Lower lobe of right lung (tissue), 2 donors: ENCODE results near the gene TMCC2. TPM values are rescaled to one million over a fixed set of nuclear protein-coding genes. Genes with fewer than 3 reads are reported as not detected.

Experiments used
- ATAC-seq, 2 donors: fragments of 200-7000 bp; cut with Tn5 transposase; one replicate each; pipeline ENCODE4 v1.9.1; 2020 to 2022; ENCODE audit warnings: mild to moderate bottlenecking in 2 of 2, moderate library complexity in 2 of 2
- DNase-seq: peaks from one replicate; pipeline ENCODE4 v3.0.0-alpha.2; 2020
- H3K27ac ChIP-seq: fragments of 200-600 bp; one replicate; pipeline ENCODE4 v1.8.0; 2022
- H3K27me3 ChIP-seq: fragments of 200-600 bp; one replicate; pipeline ENCODE4 v1.8.0; 2022; ENCODE audit warnings: low read depth
- H3K36me3 ChIP-seq: fragments of 200-600 bp; one replicate; pipeline ENCODE4 v1.8.0; 2022; ENCODE audit warnings: mild to moderate bottlenecking
- H3K4me1 ChIP-seq: fragments of 200-600 bp; one replicate; pipeline ENCODE4 v1.8.0; 2022
- H3K4me3 ChIP-seq: fragments of 200-600 bp; one replicate; pipeline ENCODE4 v1.8.0; 2022; ENCODE audit warnings: mild to moderate bottlenecking
- H3K9me3 ChIP-seq: fragments of 200-600 bp; one replicate; pipeline ENCODE4 v1.8.0; 2022
- CTCF ChIP-seq: fragments of 200-600 bp; IDR thresholded peaks from one replicate; pipeline ENCODE4 v1.8.0; 2022; ENCODE audit warnings: antibody characterized with exemption, mild to moderate bottlenecking
- intact Hi-C: fragments of 100-400 bp; cut with DNase I; formaldehyde crosslinking; loops from one replicate; pipeline ENCODE4 v1.11.0; 2022
- total RNA-seq: library from RNA; stranded (reverse); fragmentation: NEBNext Ultra II Directional; extraction: Animal tissue kit (Norgen Biotek cat#: 25700); gene quantifications from one replicate; pipeline ENCODE4 v1.2.1, GENCODE V29; 2021
- donor health status: DM: no; HTN: yes; CAD: no; lungs with severe emphysema.

Gene TMCC2
- total RNA-seq, 1 donor from 2014 or later = 3.0 TPM

GRCh38 chr1:205258719-205259118 is 31.0 kb downstream of the TMCC2 start:
- Histone ChIP-seq H3K36me3 (no peaks in the 10 kb centered on the region), H3K4me1 (peaks cover 55% of the 10 kb centered on the region), H3K27ac (no peak overlapping the region), H3K4me3 (no peak overlapping the region), H3K27me3 (no peaks in the 10 kb centered on the region), H3K9me3 (no peaks in the 10 kb centered on the region)
- no peak for ATAC-seq
- TF ChIP-seq CTCF = no peak
- DNase-seq = no peak
- intact Hi-C loops = loop anchor here (10.0 kb wide), 1 partner anchor 134 kb away; the partner anchor contains the start of gene RBBP5

- Histone ChIP-seq H3K4me3 (no peak overlapping the region), H3K36me3 (no peaks in the 10 kb centered on the region), H3K27me3 (no peaks in the 10 kb centered on the region), H3K9me3 (no peaks in the 10 kb centered on the region), H3K4me1 (peaks cover 55% of the 10 kb centered on the region), H3K27ac (no peak overlapping the region)
- peak in 1 of 2 donors; percentile 15 for ATAC-seq
- intact Hi-C loops = loop anchor here (10.0 kb wide), 1 partner anchor 135 kb away; the partner anchor contains the start of gene RBBP5
- DNase-seq = no peak
- TF ChIP-seq CTCF = no peak
These were observed 31.6 kb downstream of the TMCC2 start for GRCh38 chr1:205259324-205259832.

GRCh38 chr1:205259998-205260397 is 32.3 kb downstream of the TMCC2 start:
- intact Hi-C loops = loop anchor here (10.0 kb wide), 1 partner anchor 135 kb away; the partner anchor contains the start of gene RBBP5
- H3K9me3 ChIP-seq = no peaks in the 10 kb centered on the region
- no peaks in the 10 kb centered on the region for H3K27me3 ChIP-seq
- no peak for TF ChIP-seq CTCF
- no peak overlapping the region for H3K4me3 ChIP-seq
- ATAC-seq (no peak), DNase-seq (no peak)
- no peak overlapping the region for H3K27ac ChIP-seq
- peaks cover 55% of the 10 kb centered on the region for H3K4me1 ChIP-seq
- H3K36me3 ChIP-seq = no peaks in the 10 kb centered on the region

GRCh38 chr1:205260948-205261732 is 33.4 kb downstream of the TMCC2 start:
- Histone ChIP-seq H3K27me3 (no peaks in the 10 kb centered on the region), H3K4me1 (peaks cover 50% of the 10 kb centered on the region), H3K27ac (no peak overlapping the region), H3K9me3 (no peaks in the 10 kb centered on the region), H3K4me3 (no peak overlapping the region), H3K36me3 (no peaks in the 10 kb centered on the region)
- peak in 1 of 2 donors; percentile 39 for ATAC-seq
- intact Hi-C loops = no loop called here
- TF ChIP-seq CTCF = no peak
- DNase-seq = no peak

- ATAC-seq (no peak), DNase-seq (no peak)
- TF ChIP-seq CTCF = no peak
- no peaks in the 10 kb centered on the region for H3K36me3 ChIP-seq
- no peaks in the 10 kb centered on the region for H3K27me3 ChIP-seq
- intact Hi-C loops = no loop called here
- H3K4me1 ChIP-seq = peaks cover 52% of the 10 kb centered on the region
- no peak overlapping the region for H3K4me3 ChIP-seq
- H3K27ac ChIP-seq = no peak overlapping the region
- no peaks in the 10 kb centered on the region for H3K9me3 ChIP-seq
These were observed 34.4 kb downstream of the TMCC2 start for GRCh38 chr1:205261946-205262691.
